MM.1S (cell line): Measurements from ENCODE around the gene MAGED4.

ENCODE experiments used
- DNase-seq: peaks from one replicate; pipeline ENCODE4 v3.0.0-alpha.2; 2015
- H2AFZ ChIP-seq: fragments of 300-600 bp; sonication (generic); 2 replicates; pipeline ENCODE4 v1.6.0; 2016; ENCODE audit warnings: antibody characterized with exemption, low read length
- H3F3A ChIP-seq: fragments of 300-600 bp; sonication (generic); 2 replicates; pipeline ENCODE4 v1.6.1; 2016; ENCODE audit warnings: mild to moderate bottlenecking, antibody characterized with exemption, low read length, moderate library complexity, mixed read lengths; ENCODE audit not compliant: insufficient read depth
- H3K27ac ChIP-seq: fragments of 300-600 bp; sonication (generic); 2 replicates; pipeline ENCODE4 v1.5.1; 2016; ENCODE audit warnings: mild to moderate bottlenecking, low read length
- H3K27me3 ChIP-seq: fragments of 300-600 bp; sonication (generic); replicated peaks from 2 replicates; pipeline ENCODE4 v1.6.0; 2016; ENCODE audit warnings: low read length; ENCODE audit not compliant: insufficient read depth
- H3K36me3 ChIP-seq: fragments of 300-600 bp; sonication (generic); replicated peaks from 2 replicates; pipeline ENCODE4 v1.6.1; 2016; ENCODE audit warnings: mild to moderate bottlenecking, low read length, mixed read lengths; ENCODE audit not compliant: insufficient read depth
- H3K4me1 ChIP-seq: fragments of 300-600 bp; sonication (generic); 2 replicates; pipeline ENCODE4 v1.6.1; 2016; ENCODE audit warnings: low read length, mixed read lengths
- H3K4me2 ChIP-seq: fragments of 300-600 bp; sonication (generic); 2 replicates; pipeline ENCODE4 v1.6.0; 2016; ENCODE audit warnings: low read depth, low read length
- H3K4me3 ChIP-seq: fragments of 300-600 bp; sonication (generic); 2 replicates; pipeline ENCODE4 v1.5.1; 2016; ENCODE audit warnings: low read length, mixed read lengths
- H3K79me2 ChIP-seq: fragments of 300-600 bp; sonication (generic); 2 replicates; pipeline ENCODE4 v1.6.1; 2016; ENCODE audit warnings: mixed run types, low read length, mixed read lengths
- H3K9ac ChIP-seq: fragments of 300-600 bp; sonication (generic); 2 replicates; pipeline ENCODE4 v1.6.1; 2016; ENCODE audit warnings: low read length, mixed read lengths
- H3K9me2 ChIP-seq: fragments of 300-600 bp; sonication (generic); replicated peaks from 2 replicates; pipeline ENCODE4 v1.6.1; 2016; ENCODE audit warnings: mild to moderate bottlenecking, low read length, mixed read lengths; ENCODE audit not compliant: insufficient read depth
- H3K9me3 ChIP-seq: fragments of 300-600 bp; sonication (generic); replicated peaks from 2 replicates; pipeline ENCODE4 v1.6.1; 2016; ENCODE audit warnings: mild to moderate bottlenecking, low read length, mixed read lengths; ENCODE audit not compliant: insufficient read depth
- H4K20me1 ChIP-seq: fragments of 300-600 bp; sonication (generic); 2 replicates; pipeline ENCODE4 v1.6.1; 2016; ENCODE audit warnings: mild to moderate bottlenecking, low read length, moderate library complexity, mixed read lengths; ENCODE audit not compliant: insufficient read depth
- EZH2phosphoT487 ChIP-seq: fragments of 300-600 bp; sonication (generic); IDR thresholded peaks from 2 replicates; pipeline ENCODE4 v1.6.1; 2018; ENCODE audit warnings: antibody characterized with exemption, low read length
- TF ChIP-seq, protein P1 (sequence below): fragments of 300-600 bp; sonication (generic); IDR thresholded peaks from 2 replicates; pipeline ENCODE4 v1.5.1; 2016; ENCODE audit warnings: antibody characterized with exemption, low read length, mixed read lengths

The MAGED4 gene

DNA sequence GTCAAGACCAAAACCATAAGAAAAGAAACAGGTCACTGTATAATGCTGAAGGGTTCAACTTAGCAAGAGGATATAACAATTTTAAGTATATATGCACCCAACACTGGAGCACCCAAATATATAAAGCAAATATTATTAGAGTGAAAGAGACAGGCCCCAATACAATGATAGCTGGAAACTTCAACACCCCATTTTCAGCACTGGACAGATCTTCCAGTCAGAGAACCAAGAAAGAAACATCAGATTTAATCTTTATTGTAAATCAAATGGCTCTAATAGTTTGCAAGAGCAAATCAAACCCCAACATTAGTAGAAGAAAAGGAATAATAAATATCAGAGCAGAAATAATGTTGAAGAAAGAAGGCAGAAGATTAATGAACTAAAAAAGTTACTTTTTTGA is 36.2 kb downstream of the MAGED4 start:
- H3K36me3 ChIP-seq: no peaks in the 10 kb centered on the region
- H2AFZ ChIP-seq: no peak overlapping the region
- no peaks in the 10 kb centered on the region for H3K27me3 ChIP-seq
- H3K79me2 ChIP-seq: no peaks in the 10 kb centered on the region
- H3F3A ChIP-seq: no peaks in the 10 kb centered on the region
- H3K27ac ChIP-seq: no peak overlapping the region
- no peak for TF ChIP-seq EZH2phosphoT487
- TF ChIP-seq, protein P1, sequence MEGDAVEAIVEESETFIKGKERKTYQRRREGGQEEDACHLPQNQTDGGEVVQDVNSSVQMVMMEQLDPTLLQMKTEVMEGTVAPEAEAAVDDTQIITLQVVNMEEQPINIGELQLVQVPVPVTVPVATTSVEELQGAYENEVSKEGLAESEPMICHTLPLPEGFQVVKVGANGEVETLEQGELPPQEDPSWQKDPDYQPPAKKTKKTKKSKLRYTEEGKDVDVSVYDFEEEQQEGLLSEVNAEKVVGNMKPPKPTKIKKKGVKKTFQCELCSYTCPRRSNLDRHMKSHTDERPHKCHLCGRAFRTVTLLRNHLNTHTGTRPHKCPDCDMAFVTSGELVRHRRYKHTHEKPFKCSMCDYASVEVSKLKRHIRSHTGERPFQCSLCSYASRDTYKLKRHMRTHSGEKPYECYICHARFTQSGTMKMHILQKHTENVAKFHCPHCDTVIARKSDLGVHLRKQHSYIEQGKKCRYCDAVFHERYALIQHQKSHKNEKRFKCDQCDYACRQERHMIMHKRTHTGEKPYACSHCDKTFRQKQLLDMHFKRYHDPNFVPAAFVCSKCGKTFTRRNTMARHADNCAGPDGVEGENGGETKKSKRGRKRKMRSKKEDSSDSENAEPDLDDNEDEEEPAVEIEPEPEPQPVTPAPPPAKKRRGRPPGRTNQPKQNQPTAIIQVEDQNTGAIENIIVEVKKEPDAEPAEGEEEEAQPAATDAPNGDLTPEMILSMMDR: no peak
- no peak overlapping the region for H3K4me2 ChIP-seq
- DNase-seq: no peak
- no peaks in the 10 kb centered on the region for H3K9me3 ChIP-seq
- no peaks in the 10 kb centered on the region for H4K20me1 ChIP-seq
- no peak overlapping the region for H3K4me3 ChIP-seq
- no peak overlapping the region for H3K9ac ChIP-seq
- H3K4me1 ChIP-seq: no peaks in the 10 kb centered on the region
- H3K9me2 ChIP-seq: no peaks in the 10 kb centered on the region
